Smooth muscle cell (in vitro differentiated cells): ENCODE data around the gene RANBP17. TPM values are rescaled to one million over a fixed set of nuclear protein-coding genes. Genes with fewer than 3 reads are reported as not detected.

Experiments used
- DNase-seq: peaks from one replicate; lab custom pipeline; 2025; ENCODE audit not compliant: unreplicated experiment; lab: John Stamatoyannopoulos, UW
- H2AFZ ChIP-seq: fragments of 200-600 bp; sonication (generic); 2 replicates; pipeline ENCODE4 v1.6.0; 2016; ENCODE audit warnings: antibody characterized with exemption, low read depth, mild to moderate bottlenecking
- H3F3A ChIP-seq: fragments of 200-600 bp; sonication (generic); 2 replicates; pipeline ENCODE4 v1.6.0; 2017; ENCODE audit warnings: antibody characterized with exemption, low read depth
- H3K27ac ChIP-seq: fragments of 200-600 bp; sonication (generic); 2 replicates; pipeline ENCODE4 v1.5.1; 2016; ENCODE audit warnings: low read depth, mild to moderate bottlenecking
- H3K27me3 ChIP-seq: fragments of 200-600 bp; sonication (generic); 2 replicates; pipeline ENCODE4 v1.6.1; 2016; ENCODE audit warnings: low read depth, mild to moderate bottlenecking
- H3K36me3 ChIP-seq: fragments of 200-600 bp; sonication (generic); 2 replicates; pipeline ENCODE4 v1.5.1; 2016; ENCODE audit warnings: low read depth
- H3K4me1 ChIP-seq: fragments of 200-600 bp; sonication (generic); 2 replicates; pipeline ENCODE4 v1.5.1; 2016; ENCODE audit warnings: low read depth
- H3K4me2 ChIP-seq: fragments of 200-600 bp; sonication (generic); 2 replicates; pipeline ENCODE4 v1.6.0; 2016; ENCODE audit warnings: mild to moderate bottlenecking
- H3K4me3 ChIP-seq: fragments of 200-600 bp; sonication (generic); 2 replicates; pipeline ENCODE4 v1.5.1; 2016; ENCODE audit warnings: mild to moderate bottlenecking
- H3K79me2 ChIP-seq: fragments of 200-600 bp; sonication (generic); 2 replicates; pipeline ENCODE4 v1.6.0; 2016; ENCODE audit warnings: low read depth, mild to moderate bottlenecking
- H3K9ac ChIP-seq: fragments of 200-600 bp; sonication (generic); 2 replicates; pipeline ENCODE4 v1.6.0; 2016; ENCODE audit warnings: low read depth
- H3K9me3 ChIP-seq: fragments of 200-600 bp; sonication (generic); replicated peaks from 2 replicates; pipeline ENCODE4 v1.5.1; 2016; ENCODE audit warnings: low read depth
- H4K20me1 ChIP-seq: fragments of 200-600 bp; sonication (generic); 2 replicates; pipeline ENCODE4 v1.6.0; 2016; ENCODE audit warnings: low read depth
- WGBS: methylation state at CpG from one replicate; pipeline ENCODE4 v1.1.7; 2016; ENCODE audit warnings: low lambda C conversion rate; 5-methylcytosine and 5-hydroxymethylcytosine counted together
- polyA plus RNA-seq: library from polyadenylated mRNA; unstranded; fragments of >200 nt; fragmentation: Nextera tagmentation; extraction: Ambion mirVana; gene quantifications from 2 replicates; pipeline ENCODE4 v1.2.1, GENCODE V29; 2016
- total RNA-seq: library from RNA; depleted of rRNA; stranded (reverse); fragments of >200 nt; gene quantifications from 2 replicates; pipeline ENCODE4 v1.2.3, GENCODE V29; 2014
- TF ChIP-seq, protein P1 (sequence below): fragments of 200-600 bp; sonication (generic); IDR thresholded peaks from 2 replicates; pipeline ENCODE4 v1.5.1; 2017; ENCODE audit warnings: borderline replicate concordance, mild to moderate bottlenecking, antibody characterized with exemption; ENCODE audit not compliant: insufficient read depth, poor library complexity, severe bottlenecking

RANBP17 gene
- total and polyA plus RNA-seq, 2 experiments from 2014 or later, result 13.0 to 42.6 TPM

DNA sequence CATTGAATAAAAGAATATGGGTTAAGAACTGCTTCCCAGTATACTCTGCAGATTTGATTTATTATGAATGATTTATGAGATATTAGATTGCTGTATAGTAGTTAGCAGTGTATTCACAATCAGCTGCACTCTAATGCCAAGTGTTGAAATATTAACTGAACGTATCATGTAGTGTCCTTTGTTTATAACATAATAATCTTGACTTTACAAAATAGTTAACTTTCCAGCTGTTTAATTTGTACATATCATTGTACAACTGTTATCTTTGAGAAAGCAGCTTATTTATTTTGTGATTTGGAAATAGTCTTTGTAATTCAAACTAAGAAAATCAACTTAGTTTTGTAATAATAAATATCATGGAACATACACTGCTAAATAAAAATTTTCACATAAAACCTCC lies 219.5 kb downstream of the RANBP17 start:
- Histone ChIP-seq H3F3A (no peaks in the 10 kb centered on the region), H3K36me3 (peaks cover 13% of the 10 kb centered on the region), H3K79me2 (no peaks in the 10 kb centered on the region), H3K27me3 (no peaks in the 10 kb centered on the region), H3K27ac (no peak overlapping the region), H3K4me1 (no peaks in the 10 kb centered on the region), H4K20me1 (no peaks in the 10 kb centered on the region), H3K4me2 (no peak overlapping the region), H2AFZ (no peak overlapping the region), H3K4me3 (no peak overlapping the region), H3K9me3 (peaks cover 4% of the 10 kb centered on the region), H3K9ac (no peak overlapping the region)
- DNase-seq, result no peak
- TF ChIP-seq, protein P1, sequence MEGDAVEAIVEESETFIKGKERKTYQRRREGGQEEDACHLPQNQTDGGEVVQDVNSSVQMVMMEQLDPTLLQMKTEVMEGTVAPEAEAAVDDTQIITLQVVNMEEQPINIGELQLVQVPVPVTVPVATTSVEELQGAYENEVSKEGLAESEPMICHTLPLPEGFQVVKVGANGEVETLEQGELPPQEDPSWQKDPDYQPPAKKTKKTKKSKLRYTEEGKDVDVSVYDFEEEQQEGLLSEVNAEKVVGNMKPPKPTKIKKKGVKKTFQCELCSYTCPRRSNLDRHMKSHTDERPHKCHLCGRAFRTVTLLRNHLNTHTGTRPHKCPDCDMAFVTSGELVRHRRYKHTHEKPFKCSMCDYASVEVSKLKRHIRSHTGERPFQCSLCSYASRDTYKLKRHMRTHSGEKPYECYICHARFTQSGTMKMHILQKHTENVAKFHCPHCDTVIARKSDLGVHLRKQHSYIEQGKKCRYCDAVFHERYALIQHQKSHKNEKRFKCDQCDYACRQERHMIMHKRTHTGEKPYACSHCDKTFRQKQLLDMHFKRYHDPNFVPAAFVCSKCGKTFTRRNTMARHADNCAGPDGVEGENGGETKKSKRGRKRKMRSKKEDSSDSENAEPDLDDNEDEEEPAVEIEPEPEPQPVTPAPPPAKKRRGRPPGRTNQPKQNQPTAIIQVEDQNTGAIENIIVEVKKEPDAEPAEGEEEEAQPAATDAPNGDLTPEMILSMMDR, result no peak
- WGBS, result 95% methylated on average over 1 of the region's 1 CpG

DNA sequence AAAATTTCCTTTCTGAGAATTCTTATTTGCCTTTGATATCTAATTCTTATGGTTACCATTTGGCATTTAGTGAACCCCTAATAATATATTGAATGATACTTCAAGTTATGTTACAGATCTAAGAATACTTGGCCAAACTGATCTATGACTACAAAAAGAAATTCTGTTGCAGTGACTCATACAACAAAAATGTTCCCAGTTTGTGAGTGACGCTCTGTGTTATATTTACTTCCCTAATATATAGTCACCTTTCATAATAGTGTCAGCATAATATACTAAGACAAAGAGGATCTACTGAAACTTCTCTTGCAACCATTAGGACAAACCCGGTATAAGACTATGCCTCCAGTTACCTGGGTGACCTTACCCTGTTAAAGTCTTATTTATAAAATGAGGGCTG lies 230.4 kb downstream of the RANBP17 start:
- H3K4me1 ChIP-seq, result no peaks in the 10 kb centered on the region
- no peak overlapping the region for H3K9ac ChIP-seq
- TF ChIP-seq, protein P1, result no peak
- no peak overlapping the region for H2AFZ ChIP-seq
- H4K20me1 ChIP-seq, result no peaks in the 10 kb centered on the region
- no peaks in the 10 kb centered on the region for H3K79me2 ChIP-seq
- H3K27me3 ChIP-seq, result no peaks in the 10 kb centered on the region
- no peak for DNase-seq
- no peaks in the 10 kb centered on the region for H3K36me3 ChIP-seq
- no peaks in the 10 kb centered on the region for H3F3A ChIP-seq
- no peaks in the 10 kb centered on the region for H3K9me3 ChIP-seq
- no peak overlapping the region for H3K27ac ChIP-seq
- no peak overlapping the region for H3K4me3 ChIP-seq
- no peak overlapping the region for H3K4me2 ChIP-seq
- WGBS, result 78% methylated on average over 2 of the region's 2 CpGs

DNA sequence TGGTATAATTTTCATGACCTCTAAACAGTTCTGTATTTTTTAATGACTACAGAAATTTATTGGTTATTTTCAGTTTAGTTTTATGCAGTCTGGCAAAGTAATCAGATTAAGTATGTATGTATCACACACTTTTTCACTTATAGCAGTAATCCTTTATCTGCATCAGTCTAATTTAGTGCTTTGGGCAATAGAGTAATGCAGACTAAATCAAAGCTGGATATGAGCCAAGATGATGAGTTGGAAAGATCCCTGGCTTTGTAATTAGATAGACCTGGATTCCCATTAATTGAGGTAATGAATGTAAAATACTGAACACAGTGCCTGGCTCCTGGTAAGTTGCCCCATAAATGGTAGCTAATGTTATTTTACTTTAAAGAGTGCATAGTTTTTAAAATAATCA lies 231.8 kb downstream of the RANBP17 start:
- Histone ChIP-seq H3K9me3 (no peaks in the 10 kb centered on the region), H3K4me2 (no peak overlapping the region), H3K9ac (no peak overlapping the region), H3F3A (no peaks in the 10 kb centered on the region), H3K36me3 (no peaks in the 10 kb centered on the region), H3K79me2 (no peaks in the 10 kb centered on the region), H3K4me1 (no peaks in the 10 kb centered on the region), H4K20me1 (no peaks in the 10 kb centered on the region), H2AFZ (no peak overlapping the region), H3K27me3 (no peaks in the 10 kb centered on the region), H3K27ac (no peak overlapping the region), H3K4me3 (no peak overlapping the region)
- DNase-seq, result no peak
- TF ChIP-seq, protein P1, result no peak

DNA sequence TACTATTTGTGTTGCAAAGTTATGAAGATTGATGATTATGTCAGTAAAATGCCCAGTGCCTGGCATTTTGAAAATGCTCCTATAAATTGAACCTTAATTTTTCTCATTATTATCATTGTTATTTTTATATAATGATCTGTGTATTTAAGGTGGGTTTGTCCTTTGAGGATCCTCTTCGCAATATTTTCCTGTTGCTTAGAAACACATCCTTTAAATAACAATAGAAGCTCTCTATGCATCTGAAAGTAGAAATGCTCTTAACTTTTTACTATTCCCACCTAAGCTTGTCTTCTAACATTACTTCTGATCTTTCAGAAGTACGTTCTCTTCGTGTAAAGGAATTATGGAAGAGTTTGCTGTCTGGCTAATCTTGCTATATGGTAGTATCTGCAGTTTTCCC lies 232.5 kb downstream of the RANBP17 start:
- no peak overlapping the region for H3K4me3 ChIP-seq
- no peaks in the 10 kb centered on the region for H3K27me3 ChIP-seq
- 89% methylated on average over 3 of the region's 3 CpGs for WGBS
- no peak overlapping the region for H3K27ac ChIP-seq
- H2AFZ ChIP-seq, result no peak overlapping the region
- TF ChIP-seq, protein P1, result no peak
- H3K36me3 ChIP-seq, result no peaks in the 10 kb centered on the region
- no peaks in the 10 kb centered on the region for H3K9me3 ChIP-seq
- H3K4me2 ChIP-seq, result no peak overlapping the region
- no peak for DNase-seq
- no peaks in the 10 kb centered on the region for H3K79me2 ChIP-seq
- H3F3A ChIP-seq, result no peaks in the 10 kb centered on the region
- H3K4me1 ChIP-seq, result no peaks in the 10 kb centered on the region
- no peak overlapping the region for H3K9ac ChIP-seq
- H4K20me1 ChIP-seq, result no peaks in the 10 kb centered on the region
